K562 (cell line): ENCODE results near the gene NAPA. TPM values are rescaled to one million over a fixed set of nuclear protein-coding genes. Genes with fewer than 3 reads are reported as not detected.

ENCODE experiments used
- ATF1 ChIP-seq, 2 experiments: fragments of 450-650 bp in 1 of 2; IDR thresholded peaks; 2 replicates each; pipeline ENCODE4 v1.6.1; 2016; ENCODE audit warnings: missing compliant biosample characterization in 1 of 2, missing genetic modification characterization in 1 of 2
- BACH1 ChIP-seq: fragments of 200-800 bp; sonication (Bioruptor generic); IDR thresholded peaks from 2 replicates; pipeline ENCODE4 v1.6.1; 2016; ENCODE audit warnings: missing genetic modification characterization, missing compliant biosample characterization
- EP300 ChIP-seq: IDR thresholded peaks from 2 replicates; pipeline ENCODE4 v1.6.1; 2012; ENCODE audit warnings: low read length, improper control_type of control experiment
- HDAC3 ChIP-seq: fragments of 450-650 bp; IDR thresholded peaks from 2 replicates; pipeline ENCODE4 v1.6.1; 2018; ENCODE audit warnings: borderline replicate concordance, mild to moderate bottlenecking, moderate library complexity; ENCODE audit not compliant: partially characterized antibody
- HEY1 ChIP-seq: fragments of 250-450 bp; sonication (Bioruptor Pico); IDR thresholded peaks from 2 replicates; pipeline ENCODE4 v1.5.0; 2020; ENCODE audit warnings: mild to moderate bottlenecking, moderate library complexity, borderline replicate concordance
- NCOA2 ChIP-seq, 2 experiments: fragments of 450-650 bp; IDR thresholded peaks; 2 replicates each; pipeline ENCODE4 v1.6.1; 2018; ENCODE audit warnings: mild to moderate bottlenecking in 2 of 2, moderate library complexity in 1 of 2; ENCODE audit not compliant: partially characterized antibody in 2 of 2
- NRF1 ChIP-seq, 2 experiments: fragments of 450-650 bp; IDR thresholded peaks in 1 of 2; conservative IDR thresholded peaks in 1 of 2; 2 replicates each; pipeline ENCODE4 v1.6.1; 2014; ENCODE audit warnings: mild to moderate bottlenecking in 2 of 2
- OTX1 ChIP-seq: fragments of 450-650 bp; formaldehyde crosslinking; IDR thresholded peaks from 2 replicates; pipeline ENCODE4 v1.4.0; 2022; ENCODE audit warnings: mild to moderate bottlenecking
- SIN3B ChIP-seq: fragments of 450-650 bp; IDR thresholded peaks from 2 replicates; pipeline ENCODE4 v1.6.1; 2017; ENCODE audit warnings: low read depth, mild to moderate bottlenecking, moderate library complexity
- SMAD2 ChIP-seq: fragments of 150-350 bp; IDR thresholded peaks from 2 replicates; pipeline ENCODE4 v1.6.1; 2014; ENCODE audit warnings: low read depth, mild to moderate bottlenecking, low read length
- SNRNP70 ChIP-seq: fragments of 200-400 bp; formaldehyde crosslinking; optimal IDR thresholded peaks from 2 replicates; pipeline ENCODE3; 2017; ENCODE audit warnings: low read depth, low read length
- TAF15 ChIP-seq: fragments of 200-400 bp; formaldehyde crosslinking; IDR thresholded peaks from 2 replicates; pipeline ENCODE4 v1.6.1; 2017; ENCODE audit warnings: mild to moderate bottlenecking, low read depth, low read length, moderate library complexity
- TOE1 ChIP-seq, 2 experiments: fragments of 450-650 bp in 1 of 2; sonication (generic) in 1 of 2; formaldehyde crosslinking in 1 of 2; IDR thresholded peaks; 2 replicates each; pipeline versions ENCODE4 v1.7.1 to v1.8.0; 2016 to 2022; ENCODE audit warnings: borderline replicate concordance in 2 of 2, mild to moderate bottlenecking in 2 of 2, antibody characterized with exemption in 1 of 2, inconsistent platforms in 1 of 2, low read depth in 1 of 2, missing genetic modification reagents in 1 of 2, moderate library complexity in 1 of 2
- U2AF2 ChIP-seq: fragments of 200-400 bp; formaldehyde crosslinking; optimal IDR thresholded peaks from 2 replicates; pipeline ENCODE3; 2017; ENCODE audit warnings: low read depth, mild to moderate bottlenecking, low read length
- ZBTB9 ChIP-seq: fragments of 450-650 bp; formaldehyde crosslinking; IDR thresholded peaks from 2 replicates; pipeline ENCODE4 v1.4.0; 2020; ENCODE audit warnings: mild to moderate bottlenecking, moderate library complexity
- ZHX1 ChIP-seq: fragments of 150-350 bp; conservative IDR thresholded peaks from 2 replicates; pipeline ENCODE4 v1.6.1; 2014; ENCODE audit warnings: low read length
- ZNF146 ChIP-seq: IDR thresholded peaks from one replicate; pipeline ENCODE4 v1.6.1; 2018; ENCODE audit warnings: missing compliant biosample characterization; ENCODE audit not compliant: unreplicated experiment
- ZNF277 ChIP-seq: fragments of 250-450 bp; sonication (Bioruptor Pico); IDR thresholded peaks from 2 replicates; pipeline ENCODE4 v1.8.0; 2022; ENCODE audit warnings: inconsistent platforms, mild to moderate bottlenecking, moderate library complexity, borderline replicate concordance
- ZNF311 ChIP-seq: fragments of 250-450 bp; sonication (Bioruptor Pico); IDR thresholded peaks from 2 replicates; pipeline ENCODE4 v1.4.0; 2020; ENCODE audit warnings: mild to moderate bottlenecking, moderate library complexity
- ZNF507 ChIP-seq: conservative IDR thresholded peaks from 2 replicates; pipeline ENCODE4 v1.6.1; 2017; ENCODE audit warnings: missing genetic modification characterization, missing compliant biosample characterization
- ZNF668 ChIP-seq: fragments of 250-450 bp; sonication (Bioruptor Pico); IDR thresholded peaks from 2 replicates; pipeline ENCODE4 v1.8.0; 2022; ENCODE audit warnings: mild to moderate bottlenecking, inconsistent platforms
- ZNF707 ChIP-seq: fragments of 250-450 bp; sonication (Bioruptor Pico); conservative IDR thresholded peaks from 2 replicates; pipeline ENCODE4 v1.8.0; 2022; ENCODE audit warnings: inconsistent platforms, mild to moderate bottlenecking, moderate library complexity
- ZNF780A ChIP-seq: fragments of 250-450 bp; sonication (Bioruptor Pico); IDR thresholded peaks from 2 replicates; pipeline ENCODE4 v1.5.0; 2021; ENCODE audit warnings: mild to moderate bottlenecking
- polyA plus RNA-seq, 8 experiments: library from polyadenylated mRNA; depleted of rRNA in 4 of 8; stranded (reverse) in 5 of 8; unstranded in 3 of 8; fragments of >200 nt; fragmentation: Nextera tagmentation in 2 of 8; fragmentation: Illumina TruSeq in 1 of 8; extraction: Ambion mirVana in 2 of 8; extraction: Trizol in 1 of 8; gene quantifications; 2 replicates each; pipeline versions ENCODE4 v1.2.1 to v1.2.3, GENCODE V29; 2011 to 2014; ENCODE audit warnings: inconsistent platforms in 1 of 8, missing spikeins in 1 of 8
- total RNA-seq, 7 experiments: library from RNA; depleted of rRNA in 6 of 7; stranded (reverse); fragments of >200 nt in 6 of 7; fragmentation: Illumina TruSeq in 2 of 7; extraction: Trizol in 2 of 7; gene quantifications; 2 replicates each; pipeline versions ENCODE4 v1.2.1 to v1.2.3, GENCODE V29; 2011 to 2021; ENCODE audit warnings: low replicate concordance in 1 of 7

NAPA gene
- total and polyA plus RNA-seq, 9 of the 15 experiments (the other 6 are each of a cell fraction or from before 2014, with no cell fraction given) = 5.4 to 98.6 (median 77.5) TPM

GRCh38 chr19:47446534-47447469 is 68.1 kb downstream of the NAPA start (continued):
- no peak for TF ChIP-seq BACH1
- TF ChIP-seq U2AF2 = no peak
- no peak for TF ChIP-seq ZNF507 (tag)
- no peak for TF ChIP-seq EP300
- TF ChIP-seq ATF1 (CRISPR knock-in tag; IDR thresholded peaks at IDR 0.05) = no peak
- TF ChIP-seq ATF1 (tag; IDR thresholded peaks at IDR 0.05) = no peak
- TF ChIP-seq NRF1 (conservative IDR thresholded peaks at IDR 0.05 in 1 of 2, IDR thresholded peaks at IDR 0.05 in 1 of 2) = no peak
- TF ChIP-seq TOE1 (IDR thresholded peaks at IDR 0.05; ENCODE audit: borderline replicate concordance) = peak; percentile 83; the same call in 1 of the 2 replicates
- no peak for TF ChIP-seq TOE1 (CRISPR knock-in tag; IDR thresholded peaks at IDR 0.05; ENCODE audit: borderline replicate concordance, low read depth)
- no peak for TF ChIP-seq TAF15
- TF ChIP-seq ZNF668 = no peak
- TF ChIP-seq SIN3B = no peak
- TF ChIP-seq SNRNP70 = no peak
- TF ChIP-seq ZNF707 (CRISPR knock-in tag) = no peak
- no peak for TF ChIP-seq ZHX1
- TF ChIP-seq OTX1 (CRISPR knock-in tag) = peak; percentile 69; the same call in 1 of the 2 replicates
- no peak for TF ChIP-seq HEY1 (CRISPR knock-in tag)
- no peak for TF ChIP-seq SMAD2
- no peak for TF ChIP-seq ZNF311
- no peak for TF ChIP-seq HDAC3
- no peak for TF ChIP-seq ZNF146 (CRISPR knock-in tag)
- no peak for TF ChIP-seq ZBTB9 (CRISPR knock-in tag)
- no peak for TF ChIP-seq NCOA2 (IDR thresholded peaks at IDR 0.05; ENCODE audit: partially characterized antibody in 2 of 2)
- no peak for TF ChIP-seq ZNF277 (CRISPR knock-in tag)
- TF ChIP-seq ZNF780A (CRISPR knock-in tag) = no peak
